NB4 (cell line): ENCODE measurements around the gene BCOR.

Source experiments
- DNase-seq: peaks from one replicate; pipeline ENCODE4 v3.0.0; 2010; ENCODE audit warnings: low read depth
- H3K4me3 ChIP-seq: one replicate; pipeline ENCODE4 v1.5.1; 2011; ENCODE audit warnings: mild to moderate bottlenecking, low read depth, low read length, moderate library complexity
- CTCF ChIP-seq: IDR thresholded peaks from one replicate; pipeline ENCODE4 v1.5.1; 2012; ENCODE audit warnings: low read depth, low read length
- MAX ChIP-seq: IDR thresholded peaks from 2 replicates; pipeline ENCODE4 v1.6.1; 2011; ENCODE audit warnings: low read depth, low read length
- MYC ChIP-seq: IDR thresholded peaks from 2 replicates; pipeline ENCODE4 v1.6.1; 2011; ENCODE audit warnings: low read depth, low read length
- POLR2A ChIP-seq: IDR thresholded peaks from 2 replicates; pipeline ENCODE4 v1.6.1; 2011; ENCODE audit warnings: mild to moderate bottlenecking; ENCODE audit not compliant: insufficient read length; ENCODE audit errors: extremely low read depth

Gene BCOR

DNA sequence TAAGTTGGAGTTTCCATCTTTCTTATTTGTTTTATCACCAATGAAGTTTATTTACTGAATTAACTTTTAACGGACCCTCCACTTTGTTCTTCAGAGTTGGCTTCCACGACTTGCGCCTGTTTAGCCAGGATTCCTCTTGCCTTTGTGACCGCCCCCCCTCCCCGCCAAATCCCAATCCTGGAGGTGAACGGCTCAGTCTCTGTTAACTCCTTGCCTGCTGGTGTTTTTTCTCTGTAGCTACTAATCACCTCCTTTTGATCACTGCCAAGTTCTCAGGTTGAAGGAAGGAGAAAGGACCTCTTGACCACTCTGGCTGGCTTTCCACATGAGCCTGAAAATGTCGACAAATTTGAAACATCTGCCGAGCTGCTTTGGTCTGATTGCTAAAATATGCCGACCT is 46.8 kb upstream of the BCOR start:
- H3K4me3 ChIP-seq = no peak overlapping the region
- DNase-seq = no peak
- TF ChIP-seq MAX (no peak), POLR2A (no peak), MYC (no peak), CTCF (no peak)

- TF ChIP-seq MYC (no peak), POLR2A (no peak), CTCF (no peak)
- DNase-seq = no peak
- H3K4me3 ChIP-seq = no peak overlapping the region
Measured at GRCh38 chrX:40143987-40144386, 46.2 kb upstream of the BCOR start.

- no peak overlapping the region for H3K4me3 ChIP-seq
- DNase-seq = no peak
- TF ChIP-seq MYC (no peak), CTCF (no peak), POLR2A (no peak), MAX (no peak)
Measured at GRCh38 chrX:40143001-40143400, 45.2 kb upstream of the BCOR start.

DNA sequence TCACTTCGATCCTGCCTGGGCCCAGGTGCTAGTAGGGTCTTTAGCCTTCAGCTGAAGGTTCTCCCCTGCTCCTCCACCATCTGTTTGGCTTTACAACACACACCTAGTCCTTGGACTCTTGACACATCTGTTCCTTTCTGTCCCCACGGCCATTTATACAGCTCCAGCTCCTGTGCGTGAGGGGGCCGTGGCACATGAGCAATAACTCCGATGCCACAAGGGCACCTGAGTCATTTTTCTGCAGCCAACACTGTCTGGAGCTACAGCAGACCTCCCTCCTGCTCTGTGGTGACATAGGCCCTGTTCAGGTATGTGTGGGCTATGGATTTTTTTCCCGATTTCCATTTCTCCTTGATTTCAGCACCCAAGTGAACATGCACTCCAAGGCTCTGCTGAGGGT is 44.7 kb upstream of the BCOR start:
- H3K4me3 ChIP-seq = no peak overlapping the region
- no peak for TF ChIP-seq MYC
- no peak for TF ChIP-seq MAX
- no peak for TF ChIP-seq CTCF
- no peak for TF ChIP-seq POLR2A
- no peak for DNase-seq

GRCh38 chrX:40140706-40141499 is 43.1 kb upstream of the BCOR start:
- H3K4me3 ChIP-seq = no peak overlapping the region
- DNase-seq = no peak
- TF ChIP-seq POLR2A (no peak), MYC (no peak), MAX (no peak), CTCF (no peak)
